ENCODE data around the gene LIN28B. TPM values are rescaled to one million over a fixed set of nuclear protein-coding genes. Genes with fewer than 3 reads are reported as not detected.

LIN28B gene
- total and polyA plus RNA-seq, 3 donors from 2014 or later, result 5.7 to 7.3 (median 6.7) TPM

- Histone ChIP-seq H3K36me3 (ENCODE audit: low read depth, missing control alignments) (no peaks in the 10 kb centered on the region), H3K4me1 (no peaks in the 10 kb centered on the region), H3K27ac (no peak overlapping the region), H3K9me3 (no peaks in the 10 kb centered on the region), H3K27me3 (no peaks in the 10 kb centered on the region), H3K4me3 (no peak overlapping the region)
- intact Hi-C loops (cut with DNase I; ENCODE audit: low total_unique reads), result no loop called here
- WGBS, 2 donors, result 13 to 20% methylated on average over 1 of the region's 1 CpG
- peak; percentile 67 for DNase-seq
- TF ChIP-seq CTCF (IDR thresholded peaks at IDR 0.05), result peak; percentile 80 to 84 (median 82)
- no peak for TF ChIP-seq POLR2A (IDR thresholded peaks at IDR 0.05)
These were observed 130.8 kb downstream of the LIN28B start for GRCh38 chr6:105087571-105088211.

GRCh38 chr6:105091140-105091829, 134.4 kb downstream of the LIN28B start:
- 65 to 68% methylated on average over 8 of the region's 8 CpGs for WGBS, 2 donors
- Histone ChIP-seq H3K4me3 (no peak overlapping the region), H3K27me3 (no peaks in the 10 kb centered on the region), H3K4me1 (no peaks in the 10 kb centered on the region), H3K9me3 (no peaks in the 10 kb centered on the region), H3K36me3 (ENCODE audit: low read depth, missing control alignments) (no peaks in the 10 kb centered on the region), H3K27ac (no peak overlapping the region)
- no peak for DNase-seq
- intact Hi-C loops (cut with DNase I; ENCODE audit: low total_unique reads), result loop anchor here (10.0 kb wide), 1 partner anchor 314 kb away; the partner anchor contains the start of gene PREP
- TF ChIP-seq CTCF (IDR thresholded peaks at IDR 0.05) (no peak), POLR2A (IDR thresholded peaks at IDR 0.05) (no peak)

- TF ChIP-seq POLR2A (IDR thresholded peaks at IDR 0.05) (no peak), CTCF (IDR thresholded peaks at IDR 0.05) (no peak)
- no peak for DNase-seq
- Histone ChIP-seq H3K36me3 (ENCODE audit: low read depth, missing control alignments) (no peaks in the 10 kb centered on the region), H3K4me1 (no peaks in the 10 kb centered on the region), H3K4me3 (no peak overlapping the region), H3K27ac (no peak overlapping the region), H3K9me3 (no peaks in the 10 kb centered on the region), H3K27me3 (no peaks in the 10 kb centered on the region)
- intact Hi-C loops (cut with DNase I; ENCODE audit: low total_unique reads), result loop anchor here (10.0 kb wide), 1 partner anchor 311 kb away; the partner anchor contains the start of gene PREP
- WGBS, 2 donors, result 83 to 92% methylated on average over 10 of the region's 10 CpGs
These were observed 137.3 kb downstream of the LIN28B start for GRCh38 chr6:105094133-105094640.

- no peaks in the 10 kb centered on the region for H3K4me1 ChIP-seq
- no peaks in the 10 kb centered on the region for H3K9me3 ChIP-seq
- H3K36me3 ChIP-seq (ENCODE audit: low read depth, missing control alignments), result no peaks in the 10 kb centered on the region
- H3K4me3 ChIP-seq, result no peak overlapping the region
- no peaks in the 10 kb centered on the region for H3K27me3 ChIP-seq
- intact Hi-C loops (cut with DNase I; ENCODE audit: low total_unique reads), result loop anchor here (10.0 kb wide), 1 partner anchor 310 kb away; the partner anchor contains the start of gene PREP
- WGBS, 2 donors, result 91 to 95% methylated on average over 3 of the region's 3 CpGs
- TF ChIP-seq CTCF (IDR thresholded peaks at IDR 0.05) (no peak), POLR2A (IDR thresholded peaks at IDR 0.05) (no peak)
- no peak for DNase-seq
- no peak overlapping the region for H3K27ac ChIP-seq
These were observed 138.2 kb downstream of the LIN28B start for GRCh38 chr6:105095139-105095538.
